ENCODE data around the gene OTUD7B. TPM values are rescaled to one million over a fixed set of nuclear protein-coding genes. Genes with fewer than 3 reads are reported as not detected.

The OTUD7B gene
- total and polyA plus RNA-seq, 10 of the 15 experiments (the other 5 are each of a cell fraction or from before 2014, with no cell fraction given) = 1.7 to 24.9 (median 6.6) TPM

- no peak overlapping the region for H3K27ac ChIP-seq (ENCODE audit: control insufficient read depth, insufficient read depth)
- DNase-seq (ENCODE audit: low read depth, low spot score) (no peak), FAIRE-seq (no peak), ATAC-seq (no peak)
- intact Hi-C loops (cut with micrococcal nuclease; ENCODE audit: unreplicated experiment) (no loop called here), in situ Hi-C loops (cut with MboI) (no loop called here)
- H3K79me2 ChIP-seq (ENCODE audit: control insufficient read depth, insufficient read depth, low read length) = peaks cover 6% of the 10 kb centered on the region
- no peak for TF ChIP-seq SIN3A (IDR thresholded peaks at IDR 0.05; ENCODE audit: low read depth, low read length)
- TF ChIP-seq BACH1 (IDR thresholded peaks at IDR 0.05; ENCODE audit: borderline replicate concordance) = no peak
- TF ChIP-seq RBBP5 (conservative IDR thresholded peaks at IDR 0.05) = no peak
- TF ChIP-seq FOS (IDR thresholded peaks at IDR 0.05; ENCODE audit: borderline replicate concordance, extremely low read depth, insufficient read length) = no peak
- TF ChIP-seq, protein P1, sequence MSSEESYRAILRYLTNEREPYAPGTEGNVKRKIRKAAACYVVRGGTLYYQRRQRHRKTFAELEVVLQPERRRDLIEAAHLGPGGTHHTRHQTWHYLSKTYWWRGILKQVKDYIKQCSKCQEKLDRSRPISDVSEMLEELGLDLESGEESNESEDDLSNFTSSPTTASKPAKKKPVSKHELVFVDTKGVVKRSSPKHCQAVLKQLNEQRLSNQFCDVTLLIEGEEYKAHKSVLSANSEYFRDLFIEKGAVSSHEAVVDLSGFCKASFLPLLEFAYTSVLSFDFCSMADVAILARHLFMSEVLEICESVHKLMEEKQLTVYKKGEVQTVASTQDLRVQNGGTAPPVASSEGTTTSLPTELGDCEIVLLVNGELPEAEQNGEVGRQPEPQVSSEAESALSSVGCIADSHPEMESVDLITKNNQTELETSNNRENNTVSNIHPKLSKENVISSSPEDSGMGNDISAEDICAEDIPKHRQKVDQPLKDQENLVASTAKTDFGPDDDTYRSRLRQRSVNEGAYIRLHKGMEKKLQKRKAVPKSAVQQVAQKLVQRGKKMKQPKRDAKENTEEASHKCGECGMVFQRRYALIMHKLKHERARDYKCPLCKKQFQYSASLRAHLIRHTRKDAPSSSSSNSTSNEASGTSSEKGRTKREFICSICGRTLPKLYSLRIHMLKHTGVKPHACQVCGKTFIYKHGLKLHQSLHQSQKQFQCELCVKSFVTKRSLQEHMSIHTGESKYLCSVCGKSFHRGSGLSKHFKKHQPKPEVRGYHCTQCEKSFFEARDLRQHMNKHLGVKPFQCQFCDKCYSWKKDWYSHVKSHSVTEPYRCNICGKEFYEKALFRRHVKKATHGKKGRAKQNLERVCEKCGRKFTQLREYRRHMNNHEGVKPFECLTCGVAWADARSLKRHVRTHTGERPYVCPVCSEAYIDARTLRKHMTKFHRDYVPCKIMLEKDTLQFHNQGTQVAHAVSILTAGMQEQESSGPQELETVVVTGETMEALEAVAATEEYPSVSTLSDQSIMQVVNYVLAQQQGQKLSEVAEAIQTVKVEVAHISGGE (CRISPR knock-in tag; IDR thresholded peaks at IDR 0.05) = no peak
- TF ChIP-seq MTA3 (IDR thresholded peaks at IDR 0.05; ENCODE audit: borderline replicate concordance, low read length) = no peak
- no peak for TF ChIP-seq RELA (IDR thresholded peaks at IDR 0.05; ENCODE audit: borderline replicate concordance, partially characterized antibody)
- TF ChIP-seq RAD21 (IDR thresholded peaks at IDR 0.05; ENCODE audit: insufficient read depth, low read depth, low read length) = no peak
- TF ChIP-seq YBX1 (IDR thresholded peaks at IDR 0.05) = no peak
- peaks cover 21% of the 10 kb centered on the region for H3K4me1 ChIP-seq (ENCODE audit: control insufficient read depth, insufficient read depth, low read length)
- H3K36me3 ChIP-seq (ENCODE audit: control insufficient read depth in 2 of 2, insufficient read depth in 2 of 2, low read length in 1 of 2) = peaks cover 0 to 15% of the 10 kb centered on the region in 2 experiments
- RAD21 ChIA-PET (ENCODE audit: unreplicated experiment) = no interaction called here
- no peak overlapping the region for H3K4me2 ChIP-seq (ENCODE audit: control insufficient read depth, insufficient read depth)
- H3K27me3 ChIP-seq (replicated peaks in 1 of 2; ENCODE audit: control insufficient read depth in 2 of 2, insufficient read depth in 2 of 2, low read length in 1 of 2) = no peaks in the 10 kb centered on the region
- SMC1A ChIA-PET (ENCODE audit: uncharacterized antibody, unreplicated experiment) = interaction anchor here (1.0 to 1.8 kb wide), 6 partner anchors 12 to 31 kb away, joined by 3 to 5 read pairs (median 4); no protein-coding TSS in a partner anchor
- no peak overlapping the region for H3K9ac ChIP-seq (ENCODE audit: control insufficient read depth, insufficient read depth, low read length)
- POLR2A ChIA-PET = no interaction called here
- no peaks in the 10 kb centered on the region for H4K20me1 ChIP-seq (ENCODE audit: control insufficient read depth, insufficient read depth)
- no peak overlapping the region for H3K4me3 ChIP-seq
- 93% methylated on average over 1 of the region's 1 CpG for WGBS (ENCODE audit: insufficient coverage, insufficient replicate concordance, low lambda C conversion rate, missing lambda C conversion rate)
- no peak overlapping the region for H2AFZ ChIP-seq (ENCODE audit: control insufficient read depth, low read depth, low read length)
- CTCF ChIA-PET = interaction anchor here (0.6 kb wide), 2 partner anchors 36 to 90 kb away, joined by 3 to 5 read pairs; no protein-coding TSS in a partner anchor
- no TSS peak for BruUV-seq (replicated peaks)
- no peaks in the 10 kb centered on the region for H3K9me3 ChIP-seq (replicated peaks; ENCODE audit: control insufficient read depth, insufficient read depth, low read length)
Observed at GRCh38 chr1:149978547-149979023, 31.9 kb downstream of the OTUD7B start.
